GM19099 (cell line): ENCODE data around the gene DLGAP4.

Experiments
- POLR2A ChIP-seq: IDR thresholded peaks from 3 replicates; pipeline ENCODE4 v1.6.1; 2011; ENCODE audit warnings: low read depth; ENCODE audit not compliant: insufficient read length; ENCODE audit errors: extremely low read depth

The DLGAP4 gene

GRCh38 chr20:36440370-36441026 is 134.4 kb downstream of the DLGAP4 start:
- TF ChIP-seq POLR2A, result no peak

- TF ChIP-seq POLR2A, result no peak
Observed at GRCh38 chr20:36441027-36441414, 134.9 kb downstream of the DLGAP4 start.

- no peak for TF ChIP-seq POLR2A
Observed at GRCh38 chr20:36441416-36441815, 135.3 kb downstream of the DLGAP4 start.

GRCh38 chr20:36445847-36446246 is 139.7 kb downstream of the DLGAP4 start:
- no peak for TF ChIP-seq POLR2A

- TF ChIP-seq POLR2A, result no peak
Observed at GRCh38 chr20:36446557-36446956, 140.4 kb downstream of the DLGAP4 start.

- TF ChIP-seq POLR2A, result no peak
Observed at GRCh38 chr20:36447101-36447500, 141.0 kb downstream of the DLGAP4 start.

GRCh38 chr20:36449663-36450062 is 143.5 kb downstream of the DLGAP4 start:
- no peak for TF ChIP-seq POLR2A

- TF ChIP-seq POLR2A, result no peak
Observed at GRCh38 chr20:36454332-36454697, 148.2 kb downstream of the DLGAP4 start.

- no peak for TF ChIP-seq POLR2A
Observed at GRCh38 chr20:36454698-36455427, 148.7 kb downstream of the DLGAP4 start.

- TF ChIP-seq POLR2A, result no peak
Observed at GRCh38 chr20:36455972-36456625, 150.0 kb downstream of the DLGAP4 start.

- TF ChIP-seq POLR2A, result peak; percentile 63
Observed at GRCh38 chr20:36460648-36461599, 154.8 kb downstream of the DLGAP4 start.

- no peak for TF ChIP-seq POLR2A
Observed at GRCh38 chr20:36461600-36462439, 155.7 kb downstream of the DLGAP4 start.

GRCh38 chr20:36462440-36463211 is 156.5 kb downstream of the DLGAP4 start:
- TF ChIP-seq POLR2A, result no peak
